ENCODE data around the gene ADAM12. TPM values are rescaled to one million over a fixed set of nuclear protein-coding genes. Genes with fewer than 3 reads are reported as not detected.
A peak's percentile ranks its signal among the peaks of the same experiment; 100 is the strongest.
"Not testable (repeated sequence)": the region's sequence is repeated elsewhere in the genome, so short reads cannot be mapped to it uniquely, and the experiment has no call there.

ADAM12 gene
- total RNA-seq, 1 donor from 2014 or later = not detected

DNA sequence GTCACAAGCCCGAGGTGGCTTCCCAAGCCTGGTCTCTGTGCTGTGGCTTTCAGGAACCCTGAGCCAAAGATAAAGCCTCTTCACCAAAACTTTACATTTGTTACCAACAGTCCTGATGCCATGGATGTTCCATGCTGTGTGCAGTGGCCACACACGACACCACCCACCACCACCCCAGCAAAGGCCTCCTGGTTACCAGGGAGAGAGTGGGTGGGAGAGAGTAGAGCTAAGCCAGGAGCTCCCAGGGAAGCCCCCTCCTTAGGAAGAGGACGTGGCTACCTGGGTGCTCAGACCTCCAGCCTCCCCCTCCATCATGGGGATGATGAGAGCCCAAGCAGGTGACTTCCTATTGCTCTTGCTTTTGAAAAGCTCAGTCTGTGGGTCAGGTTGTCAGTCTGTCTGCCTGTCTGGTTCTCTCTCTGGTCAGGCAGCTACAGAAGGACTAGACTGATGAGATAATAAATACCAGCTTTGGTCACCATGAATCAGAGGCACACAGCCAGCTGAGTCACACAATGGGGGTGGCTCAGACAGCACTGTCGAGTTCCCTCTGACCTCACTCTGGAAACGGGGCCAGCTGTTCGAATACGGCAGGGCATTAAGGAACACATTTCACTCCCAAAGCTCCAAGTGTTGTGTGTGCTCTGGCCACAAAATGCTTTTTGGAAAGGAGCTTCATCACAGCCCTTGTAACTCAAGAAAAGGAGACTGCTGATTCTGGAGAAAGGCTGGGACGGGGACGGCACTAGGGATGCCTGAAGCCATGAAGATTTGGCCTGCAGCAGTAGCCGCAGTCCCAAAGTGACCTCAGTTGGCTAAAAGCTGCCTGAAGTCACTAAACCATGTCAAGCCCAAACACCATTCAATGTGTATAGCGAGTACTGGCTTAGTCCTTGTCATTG, 325.9 kb downstream of the ADAM12 start:
- DNase-seq (ENCODE audit: low spot score) = no peak
- ATAC-seq = peak; percentile 13

DNA sequence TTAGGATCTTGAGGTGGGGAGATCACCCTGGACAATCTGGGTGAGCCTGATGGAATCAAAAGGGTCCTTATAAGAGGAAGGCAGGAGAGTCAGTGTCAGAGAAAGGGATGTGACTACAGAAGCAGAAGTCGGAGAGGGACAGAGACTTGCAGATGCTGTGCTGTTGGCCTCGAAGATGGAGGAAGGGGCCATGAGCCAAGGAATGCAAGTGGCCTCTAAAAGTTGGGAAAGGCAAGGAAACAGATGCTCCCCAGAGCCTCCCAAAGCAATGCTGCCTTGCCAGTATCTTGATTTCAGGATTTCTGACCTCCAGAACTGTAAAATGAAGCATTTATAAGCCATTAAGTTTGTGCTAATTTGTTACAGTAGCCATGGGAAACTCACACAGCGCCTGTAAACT, 326.8 kb downstream of the ADAM12 start:
- DNase-seq (ENCODE audit: low spot score) (no peak), ATAC-seq (no peak)

DNA sequence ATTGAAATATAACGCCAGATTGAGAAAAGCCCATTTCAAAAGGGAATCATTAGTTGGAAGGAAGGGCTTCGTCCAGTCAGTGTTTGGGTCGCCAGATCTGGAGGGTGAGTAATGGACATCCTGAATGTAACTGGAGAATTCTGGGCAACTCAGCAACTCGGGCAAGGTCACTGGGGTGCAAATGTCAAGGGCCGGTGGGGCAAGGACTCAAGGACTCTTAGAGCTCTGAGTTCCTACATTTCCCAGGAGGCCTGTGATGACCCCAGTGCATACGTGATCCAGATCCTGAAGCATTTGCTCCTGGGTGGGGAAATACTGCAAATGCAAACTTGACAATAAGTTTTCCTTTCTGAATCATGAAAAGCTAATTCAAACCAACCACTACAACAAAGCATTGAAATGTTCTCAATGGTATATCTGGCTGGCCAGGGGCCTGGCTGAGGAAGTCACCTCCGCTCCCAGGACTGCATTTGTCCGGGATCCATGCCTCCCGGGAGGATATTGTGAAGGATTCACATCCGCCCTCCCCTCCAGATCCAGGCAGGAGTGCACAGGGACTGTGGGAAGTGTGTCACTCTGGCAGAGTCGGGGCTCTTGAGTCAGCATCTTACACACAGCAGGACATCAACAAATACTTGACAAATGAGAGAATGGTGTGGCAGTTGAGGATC, 327.9 kb downstream of the ADAM12 start:
- peak; percentile 72 for ATAC-seq
- DNase-seq (ENCODE audit: low spot score) = no peak

DNA sequence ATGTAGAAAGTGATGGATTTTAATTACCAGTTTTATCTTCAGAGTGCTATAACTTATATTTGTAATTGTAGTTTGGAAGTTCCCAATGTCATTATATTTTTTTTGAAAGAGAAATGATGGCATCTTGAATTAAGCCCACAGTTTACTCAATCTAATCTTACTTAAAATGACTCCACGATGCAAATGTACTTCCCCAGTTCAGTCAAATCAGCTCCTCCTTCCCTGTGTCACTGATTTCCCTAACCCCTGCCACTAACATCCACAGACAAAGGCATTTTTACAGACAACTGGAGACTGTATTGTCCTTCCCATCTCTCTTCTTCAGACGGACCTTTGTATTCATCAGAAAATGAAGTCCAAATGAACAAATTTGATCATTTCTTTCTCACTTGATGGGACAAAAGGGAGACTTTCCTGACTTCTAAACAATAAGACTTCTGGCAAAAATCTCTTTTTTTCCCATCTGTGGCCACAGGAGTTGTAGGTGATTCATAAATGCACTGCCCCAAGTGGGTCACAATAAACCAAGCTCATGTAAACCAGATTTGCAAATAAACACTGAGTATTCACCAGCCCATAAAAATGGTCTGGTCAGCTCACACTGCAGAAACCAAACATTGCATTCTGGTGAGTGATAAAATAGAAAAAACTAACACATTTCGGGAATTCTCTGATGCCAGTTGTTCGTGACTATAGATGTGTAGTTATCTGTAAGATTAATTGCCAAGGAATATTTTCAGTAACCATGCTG, 329.0 kb downstream of the ADAM12 start:
- ATAC-seq (no peak), DNase-seq (ENCODE audit: low spot score) (no peak)

DNA sequence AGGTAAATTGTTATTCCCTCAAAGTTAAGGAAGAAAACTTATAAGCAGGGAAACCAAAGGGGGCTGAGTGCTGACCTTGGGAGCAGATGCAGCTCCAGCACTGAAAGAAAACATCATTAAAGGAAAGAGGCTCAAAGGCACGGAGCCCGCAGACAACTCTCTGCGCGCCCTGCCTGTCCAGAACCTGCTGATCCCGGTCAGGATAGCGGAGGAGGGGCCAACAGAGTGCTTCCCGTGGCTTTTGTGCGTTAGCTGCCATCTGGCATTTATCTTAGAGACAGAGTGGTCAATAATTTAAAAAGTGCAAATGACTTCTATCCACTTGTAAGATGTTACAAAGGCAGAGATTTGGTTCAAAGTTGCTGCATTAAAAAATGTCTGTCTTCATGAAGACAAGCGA, 329.8 kb downstream of the ADAM12 start:
- DNase-seq (ENCODE audit: low spot score) (no peak), ATAC-seq (no peak)

DNA sequence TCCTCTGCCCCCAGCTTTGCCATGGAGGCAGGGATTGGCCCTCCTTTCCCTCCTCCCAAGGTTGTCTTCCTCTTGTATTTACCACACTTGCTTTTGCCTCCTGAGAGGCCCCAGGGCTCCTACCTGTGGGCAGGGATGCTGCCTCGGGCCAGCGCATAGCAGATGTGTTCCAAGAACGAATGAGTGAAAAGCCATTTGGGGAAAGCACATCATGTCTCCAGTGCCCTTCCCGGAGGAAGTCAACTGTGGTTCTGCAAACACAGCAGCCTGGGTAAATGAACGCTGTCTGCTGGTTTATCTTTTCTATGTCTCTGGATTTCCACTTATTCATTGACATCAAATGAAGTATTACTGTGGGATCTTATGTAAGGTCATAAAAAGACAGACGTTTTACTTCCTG, 330.2 kb downstream of the ADAM12 start:
- DNase-seq (ENCODE audit: low spot score) = no peak
- ATAC-seq = no peak

DNA sequence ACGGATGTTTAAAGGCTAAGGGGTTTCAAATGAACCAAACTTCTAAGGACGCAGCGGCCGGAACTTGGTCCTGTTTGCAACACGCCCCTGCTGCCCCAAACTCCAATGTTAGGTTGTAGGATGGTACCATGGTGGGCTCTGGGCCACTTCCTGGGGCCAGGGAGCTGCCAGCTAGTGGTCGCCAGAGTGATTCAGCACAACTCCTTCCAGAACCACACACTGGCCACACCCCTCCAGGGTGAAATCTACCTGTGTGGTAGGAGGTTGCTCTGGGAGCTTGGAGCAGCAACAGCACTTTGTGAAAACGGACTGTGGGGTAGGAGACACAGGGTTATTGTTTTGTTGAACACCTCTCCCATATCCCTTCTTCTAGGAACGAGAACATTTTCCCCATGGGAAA, 330.8 kb downstream of the ADAM12 start:
- ATAC-seq (no peak), DNase-seq (ENCODE audit: low spot score) (no peak)

DNA sequence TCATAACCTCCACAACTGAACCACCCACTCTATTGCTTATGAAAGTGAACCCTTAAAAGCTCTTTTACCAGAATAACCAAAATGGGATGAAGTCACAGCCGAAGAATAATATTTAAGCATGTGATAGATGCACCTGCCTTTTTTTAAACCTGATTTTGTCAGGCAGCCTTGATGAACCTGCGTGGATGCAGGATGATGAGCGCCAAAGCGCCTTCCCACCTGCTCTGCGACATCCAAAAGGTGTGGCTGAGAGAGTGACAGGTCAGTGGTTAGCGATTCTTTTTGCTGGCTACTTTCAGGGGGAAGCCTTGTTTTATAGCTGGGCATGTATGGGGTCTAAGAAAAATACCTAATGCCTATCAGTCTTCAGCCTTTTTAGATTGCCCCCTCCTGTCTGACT, 334.1 kb downstream of the ADAM12 start:
- ATAC-seq (no peak), DNase-seq (ENCODE audit: low spot score) (no peak)

DNA sequence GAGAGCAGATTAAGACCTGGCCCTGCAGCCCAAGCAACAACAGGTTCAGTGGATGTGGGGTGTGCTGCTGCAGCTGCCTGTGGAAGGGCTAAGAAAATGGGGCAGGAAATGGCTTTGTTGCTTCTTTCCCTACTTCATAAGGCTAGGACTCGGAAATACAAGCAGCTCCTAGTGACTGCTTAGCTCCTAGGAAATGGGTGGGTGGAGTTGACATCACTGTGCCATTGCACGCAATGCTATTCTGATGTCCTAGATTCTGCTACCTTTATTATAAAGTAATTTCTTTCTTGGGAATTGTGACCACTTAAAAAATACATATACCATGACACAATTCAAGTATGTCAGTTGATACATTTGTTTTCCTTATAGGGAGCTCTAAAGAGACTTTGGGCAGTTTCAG, 336.1 kb downstream of the ADAM12 start:
- no peak for ATAC-seq
- DNase-seq (ENCODE audit: low spot score) = no peak

DNA sequence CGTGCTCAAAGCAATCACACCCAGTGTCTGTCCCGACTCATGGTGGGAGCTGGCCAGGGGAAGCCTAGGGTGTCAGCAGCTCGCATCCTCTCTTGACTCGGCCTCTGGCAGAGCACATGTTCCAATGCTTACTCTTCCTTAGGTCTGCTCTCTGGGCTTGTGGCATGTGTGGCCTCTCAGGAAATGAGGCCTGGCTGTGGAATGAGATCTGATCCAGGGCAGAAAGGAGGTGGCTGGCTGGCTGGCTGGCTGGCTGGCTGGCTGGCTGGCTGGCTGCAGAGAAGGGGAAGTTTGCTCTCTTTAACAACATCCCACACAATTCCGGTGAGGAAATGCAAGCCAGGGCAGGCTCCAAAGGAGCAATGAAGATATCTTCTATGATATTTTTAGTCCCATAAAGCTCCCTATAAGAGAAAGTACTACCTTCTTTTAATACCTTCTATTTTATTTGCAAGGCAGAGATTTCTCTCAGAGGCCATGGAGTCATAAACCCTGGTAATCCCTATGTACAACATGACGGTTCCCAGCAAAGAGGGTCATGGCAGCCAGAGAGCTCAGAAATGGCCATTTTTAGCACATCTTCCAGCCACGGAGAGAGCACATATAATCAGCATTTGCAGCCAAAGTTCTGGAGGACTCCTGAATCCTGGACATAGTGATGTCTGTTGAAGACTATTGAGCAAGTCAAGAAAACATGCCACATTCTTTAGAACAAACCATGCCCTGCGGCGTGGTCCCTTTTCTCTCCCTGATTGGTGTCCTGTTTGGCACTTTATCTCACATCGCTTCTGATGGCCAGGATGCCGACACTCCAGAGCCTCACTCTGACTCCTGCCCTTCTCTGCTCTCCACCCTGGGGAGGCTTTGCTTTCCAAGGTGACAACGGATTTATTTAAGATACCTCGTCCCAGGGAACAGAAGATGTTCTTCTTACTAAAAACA, 338.2 kb downstream of the ADAM12 start:
- ATAC-seq (peak; percentile 70), DNase-seq (ENCODE audit: low spot score) (no peak)

DNA sequence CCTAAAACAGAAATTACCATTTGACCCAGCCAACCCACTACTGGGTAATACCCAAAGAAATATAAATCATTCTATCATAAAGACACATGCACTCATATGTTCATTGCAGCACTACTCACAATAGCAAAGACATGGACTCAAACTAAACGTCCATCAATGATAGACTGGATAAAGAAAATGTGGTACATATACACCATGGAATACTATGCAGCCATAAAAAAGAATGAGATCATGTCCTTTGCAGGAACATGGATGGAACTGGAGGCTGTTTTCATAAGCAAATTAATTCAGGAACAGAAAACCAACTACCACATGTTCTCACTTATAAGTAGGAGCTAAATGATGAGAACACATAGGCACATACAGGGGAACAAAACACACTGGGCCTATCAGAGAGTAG, 340.5 kb downstream of the ADAM12 start:
- DNase-seq (ENCODE audit: low spot score); ATAC-seq: not testable (repeated sequence)

DNA sequence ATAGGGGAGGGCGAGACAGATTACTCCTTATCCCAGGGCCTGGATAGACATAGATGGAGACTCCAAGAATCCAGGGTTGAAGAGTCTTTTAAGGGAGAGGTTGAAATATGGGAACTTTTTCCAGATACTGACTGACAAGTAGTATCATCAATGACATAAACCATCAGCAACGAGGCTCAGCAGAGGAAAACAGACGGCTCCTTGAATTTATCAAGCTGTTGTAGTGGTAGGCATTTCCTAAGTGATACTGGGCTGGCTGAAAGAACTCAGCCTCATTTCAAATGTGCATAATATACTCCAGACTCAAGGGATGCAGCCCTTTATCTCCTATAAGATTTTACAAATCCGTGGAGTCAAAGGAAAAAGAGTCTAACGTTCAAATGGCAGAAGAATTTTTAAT, 341.4 kb downstream of the ADAM12 start:
- ATAC-seq (no peak), DNase-seq (ENCODE audit: low spot score) (no peak)

DNA sequence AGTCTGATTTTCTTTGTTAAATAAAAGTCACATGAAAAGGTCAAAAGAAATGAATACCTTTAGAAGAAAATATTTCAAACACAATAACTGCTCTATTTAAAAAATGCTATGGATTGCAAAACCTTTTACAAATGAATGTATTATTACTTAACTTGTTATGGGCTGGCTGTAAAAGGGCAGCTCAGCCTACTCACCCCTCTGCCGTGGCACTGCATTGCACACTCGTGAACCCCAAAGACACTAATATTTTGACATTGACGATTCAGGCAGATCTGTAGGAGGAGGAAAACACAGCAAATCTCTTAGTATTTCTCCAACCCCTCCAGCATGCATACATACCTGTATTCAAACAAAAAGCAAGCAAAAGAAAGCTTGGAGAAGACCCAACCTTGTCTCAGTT, 342.4 kb downstream of the ADAM12 start:
- DNase-seq (ENCODE audit: low spot score) (no peak), ATAC-seq (no peak)

DNA sequence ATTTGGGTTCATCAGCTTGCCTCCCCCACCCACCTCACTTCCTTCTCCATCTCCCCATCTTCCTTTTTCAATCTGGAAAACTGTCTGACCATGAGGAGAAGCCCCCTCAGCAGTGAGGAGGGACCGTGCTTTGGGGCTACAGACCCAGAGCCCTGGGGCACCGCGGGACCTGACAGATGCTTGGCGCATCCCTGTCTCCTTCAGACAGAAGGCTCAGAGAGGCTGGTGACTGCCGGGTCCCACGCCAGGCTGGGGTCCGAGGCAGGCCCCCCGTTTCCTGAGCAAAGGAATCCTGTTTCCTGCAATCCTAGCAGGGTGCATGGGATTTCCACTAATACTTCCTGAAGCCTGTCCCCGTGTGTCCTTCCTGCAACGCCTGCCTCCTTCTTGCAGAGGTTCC, 344.9 kb downstream of the ADAM12 start:
- DNase-seq (ENCODE audit: low spot score) (no peak), ATAC-seq (no peak)

DNA sequence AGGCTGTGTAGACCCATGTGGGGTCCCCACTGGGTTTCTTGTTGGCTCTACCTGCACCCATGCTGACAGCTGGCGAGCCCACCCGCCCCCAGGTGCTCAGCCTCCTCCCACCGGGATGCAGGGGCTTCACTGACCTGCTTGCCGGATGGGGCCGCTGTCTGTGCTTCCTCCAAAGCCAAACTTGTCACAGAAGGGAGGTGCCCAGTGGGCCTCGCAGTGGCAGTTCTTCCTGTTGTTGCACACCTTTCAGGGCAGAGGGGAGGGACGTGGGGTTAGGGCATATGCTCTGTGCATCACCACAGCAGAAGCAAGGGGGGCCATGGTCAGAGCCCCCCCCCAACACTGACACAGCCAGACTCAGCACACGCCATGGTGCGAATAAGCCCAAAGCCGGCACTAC, 345.4 kb downstream of the ADAM12 start:
- no peak for DNase-seq (ENCODE audit: low spot score)
- no peak for ATAC-seq

DNA sequence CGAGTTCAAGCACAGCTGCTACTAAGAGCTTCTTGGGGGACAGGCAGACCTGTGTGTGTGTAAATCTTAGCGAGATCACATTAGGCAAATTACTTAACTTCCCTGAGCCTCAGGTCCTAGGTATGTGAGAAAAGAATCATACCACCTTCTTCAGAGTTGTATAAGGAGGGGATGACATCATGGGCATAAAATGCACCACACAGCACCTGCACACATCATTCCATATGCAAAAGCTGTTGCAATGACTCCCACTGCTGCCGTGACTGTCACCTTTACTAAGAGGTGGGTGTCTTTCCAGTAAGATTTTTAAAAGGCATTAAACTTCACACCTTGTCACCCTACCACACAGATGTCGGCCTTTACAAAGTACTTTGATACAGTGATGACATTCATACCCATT, 345.9 kb downstream of the ADAM12 start:
- ATAC-seq (no peak), DNase-seq (ENCODE audit: low spot score) (no peak)

DNA sequence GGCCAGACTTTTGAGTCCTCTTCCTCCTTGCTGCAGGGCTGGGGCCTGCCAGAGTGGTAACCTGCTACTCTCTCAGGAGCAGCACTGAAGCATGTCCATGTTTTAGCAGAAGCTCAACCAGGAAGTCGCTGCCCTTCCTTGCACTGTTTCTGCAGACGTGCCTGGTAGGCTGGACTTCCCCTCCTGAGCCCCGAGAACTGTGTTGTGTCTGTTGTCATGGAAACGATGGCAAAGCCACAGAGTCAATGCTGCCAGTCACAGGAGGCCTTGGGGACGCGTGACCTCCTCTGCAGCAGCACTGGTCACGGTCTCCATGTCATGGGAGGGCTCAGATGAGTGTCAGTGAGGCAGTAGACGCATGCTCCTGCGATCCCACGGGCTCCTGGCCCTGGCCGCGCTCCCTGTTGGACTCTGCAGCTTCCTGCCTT, 346.5 kb downstream of the ADAM12 start:
- ATAC-seq (peak; percentile 90), DNase-seq (ENCODE audit: low spot score) (peak; percentile 70)

DNA sequence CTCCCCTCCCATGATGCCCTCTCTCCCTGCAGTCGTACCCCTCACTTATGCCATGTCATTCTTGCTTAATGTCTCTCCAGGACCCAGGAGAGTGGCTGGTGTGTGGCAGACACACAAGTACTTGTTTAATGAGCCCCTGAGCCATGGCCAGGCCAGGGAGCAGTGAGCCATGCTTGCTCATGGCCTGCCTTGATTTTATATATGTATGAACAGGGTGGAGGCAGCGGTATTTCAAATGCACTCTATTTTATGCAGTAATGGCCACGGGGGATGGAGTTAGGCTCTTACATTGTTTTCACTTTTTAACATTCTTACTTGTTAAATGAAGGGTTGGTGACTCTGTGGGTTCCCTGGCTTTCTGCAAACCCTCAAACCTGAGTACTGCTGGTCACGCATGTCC, 347.2 kb downstream of the ADAM12 start:
- ATAC-seq (no peak), DNase-seq (ENCODE audit: low spot score) (no peak)

DNA sequence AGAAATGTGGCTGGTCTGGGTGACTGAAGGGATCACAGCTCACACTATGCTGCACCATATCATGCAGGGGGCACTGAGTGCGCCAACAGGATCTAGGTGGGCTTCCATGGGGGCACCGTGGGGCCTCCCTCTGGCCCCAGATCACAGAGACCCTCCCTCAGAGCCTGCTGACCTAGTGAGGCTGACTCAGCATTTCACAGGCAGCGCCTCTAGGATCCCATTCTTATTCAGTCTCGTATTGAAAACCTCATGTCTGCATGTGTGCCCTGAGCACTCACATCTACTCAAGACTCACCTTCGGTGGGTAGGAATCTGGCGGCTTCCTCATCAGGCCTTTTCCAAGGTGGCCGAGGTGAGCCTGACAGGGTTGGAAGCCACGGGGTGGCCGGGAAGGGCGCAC, 350.3 kb downstream of the ADAM12 start:
- DNase-seq (ENCODE audit: low spot score) = no peak
- no peak for ATAC-seq

DNA sequence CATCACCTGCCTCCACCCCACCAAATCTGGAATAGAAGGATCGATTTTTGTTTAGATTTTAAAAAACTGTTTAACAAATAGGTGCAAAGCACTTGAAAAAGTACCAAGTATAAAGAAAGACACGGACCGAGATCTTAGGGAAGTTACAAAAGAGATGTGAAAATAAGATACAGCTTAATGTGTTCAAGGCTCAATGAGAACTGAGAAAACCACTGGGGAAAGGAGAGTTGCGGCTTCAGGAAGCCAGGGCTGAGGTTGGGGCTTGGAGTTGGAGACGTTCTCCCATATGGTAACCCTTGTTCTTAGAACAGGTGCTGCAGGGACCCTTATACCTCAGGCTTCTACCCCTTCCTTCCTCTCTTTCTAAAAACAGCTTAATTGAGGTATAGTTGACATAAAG, 351.8 kb downstream of the ADAM12 start:
- ATAC-seq (no peak), DNase-seq (ENCODE audit: low spot score) (no peak)

DNA sequence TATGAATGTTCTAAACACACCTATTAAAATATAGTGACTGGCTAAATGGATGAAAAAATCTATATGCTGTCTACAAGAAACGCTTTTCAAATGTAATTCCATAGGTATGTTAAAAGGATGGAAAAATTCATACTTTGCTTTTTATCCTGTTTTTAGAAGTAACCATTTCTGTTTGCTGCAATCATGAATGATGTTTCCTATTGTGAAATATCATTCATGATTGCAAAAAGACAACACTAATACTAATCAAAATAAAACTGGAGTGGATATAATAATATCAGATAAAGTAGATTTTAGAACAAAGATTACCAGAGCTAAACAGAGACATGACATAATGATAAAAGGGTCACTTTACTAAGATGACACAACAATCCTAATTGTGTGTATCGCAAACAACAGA, 353.7 kb downstream of the ADAM12 start:
- ATAC-seq (no peak), DNase-seq (ENCODE audit: low spot score) (no peak)
